CD4-positive, alpha-beta T cell treated with Interleukin-1 beta for 1 hour (primary cell): ENCODE data around the gene PLXDC2.
"Not testable (repeated sequence)": the region's sequence is repeated elsewhere in the genome, so short reads cannot be mapped to it uniquely, and the experiment has no call there.

Experiments used
- DNase-seq, 2 donors: peaks; one replicate each; pipeline ENCODE4 v3.0.0-alpha.2; 2020 to 2022

The PLXDC2 gene

GRCh38 chr10:19986591-19986990, 170.4 kb downstream of the PLXDC2 start:
- no peak for DNase-seq

- DNase-seq = no peak
Measured at GRCh38 chr10:19987931-19988330, 171.7 kb downstream of the PLXDC2 start.

GRCh38 chr10:19993714-19994315, 177.6 kb downstream of the PLXDC2 start:
- DNase-seq = no peak

- no peak for DNase-seq
Measured at GRCh38 chr10:19998482-19998881, 182.2 kb downstream of the PLXDC2 start.

GRCh38 chr10:19999431-19999830, 183.2 kb downstream of the PLXDC2 start:
- DNase-seq = no peak

- DNase-seq = not testable (repeated sequence)
Measured at GRCh38 chr10:20002026-20002425, 185.8 kb downstream of the PLXDC2 start.

- DNase-seq = no peak
Measured at GRCh38 chr10:20002657-20003056, 186.4 kb downstream of the PLXDC2 start.

- peak; percentile 3 to 57 for DNase-seq
Measured at GRCh38 chr10:20004087-20004523, 187.9 kb downstream of the PLXDC2 start.

GRCh38 chr10:20005638-20006037, 189.4 kb downstream of the PLXDC2 start:
- DNase-seq = no peak

GRCh38 chr10:20006169-20006870, 190.1 kb downstream of the PLXDC2 start:
- DNase-seq = no peak

- no peak for DNase-seq
Measured at GRCh38 chr10:20007426-20007825, 191.2 kb downstream of the PLXDC2 start.

- no peak for DNase-seq
Measured at GRCh38 chr10:20013991-20014750, 197.9 kb downstream of the PLXDC2 start.

GRCh38 chr10:20017961-20018360, 201.7 kb downstream of the PLXDC2 start:
- no peak for DNase-seq

GRCh38 chr10:20020677-20021076, 204.4 kb downstream of the PLXDC2 start:
- DNase-seq = no peak

- no peak for DNase-seq
Measured at GRCh38 chr10:20029523-20029922, 213.3 kb downstream of the PLXDC2 start.

GRCh38 chr10:20033476-20033875, 217.2 kb downstream of the PLXDC2 start:
- DNase-seq = no peak

GRCh38 chr10:20034732-20035131, 218.5 kb downstream of the PLXDC2 start:
- no peak for DNase-seq

- DNase-seq = no peak
Measured at GRCh38 chr10:20040012-20040411, 223.8 kb downstream of the PLXDC2 start.

- DNase-seq = no peak
Measured at GRCh38 chr10:20041931-20042330, 225.7 kb downstream of the PLXDC2 start.

GRCh38 chr10:20045100-20045499, 228.9 kb downstream of the PLXDC2 start:
- not testable (repeated sequence) for DNase-seq

- no peak for DNase-seq
Measured at GRCh38 chr10:20048161-20048560, 231.9 kb downstream of the PLXDC2 start.

- DNase-seq = no peak
Measured at GRCh38 chr10:20058135-20058534, 241.9 kb downstream of the PLXDC2 start.

GRCh38 chr10:20059084-20059835, 243.0 kb downstream of the PLXDC2 start:
- no peak for DNase-seq
